HG03139 (cell line): Measurements from ENCODE around the gene ATG16L1.

Experiments
- ATAC-seq: cut with Tn5 transposase; IDR thresholded peaks from one replicate; pipeline ENCODE4 v1.9.1; 2021; ENCODE audit not compliant: unreplicated experiment

Gene ATG16L1

GRCh38 chr2:233226511-233227031 is 24.9 kb upstream of the ATG16L1 start:
- no peak for ATAC-seq

DNA sequence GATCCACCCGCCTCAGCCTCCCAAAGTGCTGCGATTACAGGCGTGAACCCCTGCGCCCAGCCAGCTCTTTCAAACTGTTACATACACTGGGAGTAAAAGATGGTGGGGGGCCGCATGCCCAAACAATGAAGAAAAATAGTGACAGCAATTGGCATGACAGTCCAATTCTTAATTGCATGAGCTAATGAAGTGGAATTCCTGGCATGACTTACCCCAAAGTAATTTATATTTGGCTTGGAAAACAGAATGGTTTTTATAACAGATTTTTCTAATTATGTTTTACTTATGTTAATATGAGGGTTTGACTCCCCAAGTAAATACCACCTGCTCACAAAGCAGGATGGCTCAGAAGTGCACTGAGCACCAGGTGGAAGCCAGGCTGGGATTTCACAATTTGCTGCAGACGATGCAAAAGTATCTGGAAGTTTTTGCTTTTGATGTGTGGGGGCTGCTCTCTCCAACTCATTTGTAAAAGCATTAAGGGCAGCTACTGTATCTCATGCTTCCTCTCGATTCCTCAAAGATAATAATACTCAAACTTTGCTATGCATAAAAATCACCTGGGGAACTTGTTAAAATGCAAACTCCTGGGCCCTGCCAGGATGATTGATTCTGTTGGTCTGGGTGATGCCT is 24.0 kb upstream of the ATG16L1 start:
- ATAC-seq, result no peak

GRCh38 chr2:233228376-233228775 is 23.1 kb upstream of the ATG16L1 start:
- no peak for ATAC-seq

- no peak for ATAC-seq
These were observed 17.7 kb upstream of the ATG16L1 start for GRCh38 chr2:233233618-233234230.

GRCh38 chr2:233234264-233234663 is 17.2 kb upstream of the ATG16L1 start:
- ATAC-seq, result no peak

- ATAC-seq, result no peak
These were observed 16.5 kb upstream of the ATG16L1 start for GRCh38 chr2:233234996-233235395.

DNA sequence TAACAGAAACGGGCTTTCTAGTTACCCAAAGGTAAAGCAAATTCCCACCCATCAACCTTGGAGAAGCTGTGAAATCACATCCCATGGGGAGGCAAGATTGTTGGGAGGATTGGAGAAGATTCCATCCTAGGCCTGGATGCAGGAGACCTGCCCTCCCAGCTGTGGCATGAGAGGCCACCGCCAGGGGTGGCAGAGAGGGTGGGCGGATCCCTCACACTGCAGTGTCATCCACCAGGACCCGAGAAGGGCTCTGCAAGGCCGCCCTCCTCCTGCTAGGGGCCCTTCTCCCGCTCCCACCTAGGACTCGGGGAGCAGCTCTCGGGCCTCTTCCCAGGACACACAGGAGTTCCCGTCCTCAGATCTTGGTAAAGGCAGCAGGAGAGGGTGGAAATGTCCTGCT is 15.5 kb upstream of the ATG16L1 start:
- ATAC-seq, result no peak

DNA sequence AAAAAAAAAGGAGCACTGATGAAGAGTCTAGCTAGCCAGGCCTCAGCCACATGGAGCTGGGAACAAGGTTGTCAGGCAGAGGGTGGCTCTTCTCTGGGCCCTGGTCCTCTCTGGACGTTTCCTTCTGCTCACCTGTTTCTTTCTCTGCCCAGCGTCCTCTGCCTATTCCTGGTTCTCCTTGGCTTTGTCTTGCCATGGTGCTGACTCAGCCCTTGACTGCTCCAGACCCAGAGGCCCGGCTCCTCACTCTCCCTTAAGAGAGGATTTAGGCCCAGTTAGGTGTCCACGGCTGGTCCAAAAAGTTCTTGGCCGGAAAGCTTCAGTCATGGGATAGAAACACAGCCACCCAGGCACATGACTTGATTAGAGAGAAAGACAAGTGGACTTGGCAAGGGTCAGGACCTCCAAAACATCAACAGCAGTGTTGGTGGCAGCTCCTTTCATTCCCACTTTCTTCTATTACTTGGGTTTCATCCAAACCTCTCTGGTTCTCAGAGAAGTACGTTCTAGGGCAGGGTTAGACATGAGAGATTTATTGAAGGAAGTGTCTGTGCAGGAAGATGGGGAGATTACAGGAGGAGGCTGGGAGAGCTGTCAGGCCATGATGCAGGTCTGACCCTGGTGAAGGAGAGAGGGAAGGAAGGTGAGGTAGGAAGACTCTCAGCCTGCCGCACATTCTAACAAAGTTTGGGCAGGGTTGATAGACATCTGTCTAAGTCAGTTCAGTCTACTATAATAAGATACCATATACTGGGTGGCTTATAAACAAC is 14.5 kb upstream of the ATG16L1 start:
- no peak for ATAC-seq

DNA sequence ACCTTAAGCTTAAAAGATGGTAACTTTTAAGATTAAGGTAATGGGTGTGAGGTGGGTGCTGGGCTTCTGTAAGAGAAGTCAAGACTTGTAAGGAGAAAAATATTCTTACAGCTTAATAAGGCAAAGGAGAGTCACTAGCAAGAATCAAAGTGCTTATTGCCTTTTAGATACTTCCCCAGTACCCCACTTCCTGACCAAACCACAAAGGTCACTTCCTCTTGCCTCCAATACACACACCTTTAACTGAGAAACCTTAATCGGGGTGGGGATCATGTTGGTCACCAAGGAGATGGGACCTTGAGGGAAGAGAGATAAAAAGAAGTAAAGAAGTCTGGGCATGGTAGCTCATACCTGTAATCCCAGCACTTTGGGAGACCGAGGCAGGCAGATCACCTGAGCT is 10.6 kb upstream of the ATG16L1 start:
- ATAC-seq, result peak; percentile 65

DNA sequence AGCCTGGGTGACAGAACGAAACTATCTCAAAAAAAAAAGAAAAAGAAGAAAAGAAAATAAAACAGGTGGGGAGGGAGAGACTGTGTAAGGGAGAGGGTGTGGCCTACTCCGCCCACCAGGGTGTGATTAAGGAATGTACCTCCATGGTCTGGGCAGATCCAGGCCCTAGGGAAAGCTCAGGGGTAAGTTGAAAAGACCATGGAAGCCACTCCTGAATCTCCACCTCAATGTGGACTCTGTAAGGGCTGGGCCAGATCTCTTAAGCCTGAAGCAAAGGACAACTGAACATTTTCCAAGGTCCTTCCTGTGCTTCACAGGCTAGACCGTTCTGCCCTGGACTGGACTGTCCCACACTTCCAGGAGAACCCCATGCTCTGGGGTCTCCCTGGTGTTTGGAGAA is 9.7 kb upstream of the ATG16L1 start:
- no peak for ATAC-seq

DNA sequence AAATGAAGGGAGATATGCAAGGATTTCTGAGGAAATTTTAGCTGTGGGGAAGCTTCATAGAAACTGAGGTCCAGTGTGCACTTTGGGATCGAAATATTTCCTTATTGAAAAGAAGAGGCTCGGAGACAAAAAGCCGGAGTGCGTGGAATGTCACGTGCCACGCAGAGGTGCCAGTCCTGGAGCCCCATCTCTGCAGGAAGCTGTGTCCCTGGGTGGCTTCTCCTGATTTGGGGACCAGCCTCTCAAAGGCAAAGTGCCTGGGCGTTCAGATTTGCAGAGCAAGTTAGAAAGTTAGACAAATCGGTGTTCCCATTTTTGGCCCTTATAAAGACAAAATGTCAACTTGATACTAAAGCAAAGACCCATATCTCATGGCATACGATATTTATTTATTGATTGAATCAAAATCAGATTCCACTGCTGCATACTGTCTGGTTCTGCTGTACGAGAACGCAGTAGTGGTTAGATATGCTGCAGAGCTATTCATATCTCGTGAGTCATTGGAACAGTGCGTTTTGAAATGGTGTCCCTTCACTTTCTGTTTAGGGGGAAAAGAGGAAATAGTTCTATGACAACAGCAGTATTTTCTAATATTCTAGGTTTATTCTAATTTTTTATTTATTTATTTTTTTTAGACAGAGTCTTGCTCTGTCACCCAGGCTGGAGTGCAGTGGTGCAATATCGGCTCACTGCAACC is 9.1 kb upstream of the ATG16L1 start:
- ATAC-seq, result no peak

DNA sequence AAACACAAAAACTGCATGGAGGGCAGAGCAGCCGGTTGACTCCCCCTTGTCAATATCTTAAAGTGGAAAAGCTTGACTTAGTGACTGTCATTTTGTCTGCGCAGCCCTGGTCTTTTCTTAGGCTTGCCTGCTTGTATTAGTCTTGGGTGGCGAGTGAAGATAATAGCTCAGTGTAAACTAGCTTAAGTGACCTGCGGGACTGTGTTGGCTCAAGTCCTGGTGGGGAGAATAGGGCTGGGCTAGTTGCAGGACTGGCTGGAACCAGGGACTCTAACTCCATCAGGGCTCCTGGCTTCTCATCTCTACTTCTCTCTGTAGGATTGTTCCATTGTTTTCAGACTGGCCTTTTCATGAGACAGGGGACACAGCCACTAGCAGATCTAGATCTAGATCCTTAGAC is 8.1 kb upstream of the ATG16L1 start:
- ATAC-seq, result no peak

DNA sequence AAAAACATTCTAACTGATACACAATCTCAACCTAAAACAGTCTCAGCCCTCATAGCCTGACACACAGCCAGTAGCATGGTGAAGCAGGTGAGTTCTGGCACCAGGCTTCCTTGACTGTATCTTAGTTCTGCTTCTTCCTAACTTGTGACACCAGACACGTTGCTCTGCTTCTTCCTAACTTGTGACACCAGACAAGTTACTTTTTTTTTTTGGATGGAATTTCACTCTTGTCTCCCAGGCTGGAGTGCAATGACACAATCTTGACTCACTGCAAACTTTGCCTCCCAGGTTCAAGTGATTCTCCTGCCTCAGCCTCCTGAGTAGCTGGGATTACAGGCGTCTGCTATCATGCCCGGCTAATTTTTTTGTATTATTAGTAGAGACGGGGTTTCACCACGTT is 6.7 kb upstream of the ATG16L1 start:
- no peak for ATAC-seq

DNA sequence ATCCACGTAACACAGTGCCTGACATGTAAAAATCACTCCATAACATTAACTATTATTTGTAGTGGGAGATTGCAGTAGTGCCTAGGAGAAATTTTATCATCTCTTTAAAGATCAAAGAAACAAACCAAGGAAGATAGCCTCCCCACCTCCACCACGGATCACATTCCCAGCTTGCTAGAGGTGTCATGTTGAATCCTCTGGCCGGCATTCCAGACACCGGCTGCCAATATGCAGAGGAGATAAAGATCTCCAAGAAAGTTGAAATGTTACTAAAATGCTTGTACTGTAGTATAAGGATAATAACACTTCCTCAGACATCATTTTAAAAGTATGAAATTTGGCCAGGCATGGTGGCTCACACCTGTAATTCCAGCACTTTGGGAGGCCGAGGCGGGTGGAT is 6.1 kb upstream of the ATG16L1 start:
- no peak for ATAC-seq

DNA sequence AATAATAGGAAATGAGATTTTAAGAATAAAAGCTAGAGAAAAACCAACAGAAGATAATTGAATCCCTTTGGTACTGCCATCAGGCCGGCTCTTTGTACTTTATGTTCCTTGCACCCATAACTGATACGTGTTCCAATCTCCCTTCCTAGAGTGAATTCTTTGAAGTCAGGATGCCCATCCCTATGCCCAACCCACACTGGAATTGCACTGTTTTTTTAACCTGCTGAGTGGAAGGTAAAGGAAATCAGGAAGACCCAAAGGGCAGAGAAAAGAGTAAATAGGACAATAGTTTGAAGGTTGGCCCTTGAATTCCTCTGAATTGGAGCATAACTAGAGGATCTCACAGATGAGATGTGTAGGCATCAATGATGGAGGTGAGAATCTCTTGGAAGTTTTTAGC is 4.4 kb upstream of the ATG16L1 start:
- ATAC-seq, result no peak

GRCh38 chr2:233247744-233248143 is 3.7 kb upstream of the ATG16L1 start:
- no peak for ATAC-seq

- ATAC-seq, result no peak
These were observed 2.5 kb upstream of the ATG16L1 start for GRCh38 chr2:233248999-233249398.

GRCh38 chr2:233250568-233250967 is 905 bp upstream of the ATG16L1 start:
- ATAC-seq, result no peak

- peak; percentile 20 for ATAC-seq
These were observed 528 bp upstream of the ATG16L1 start for GRCh38 chr2:233250985-233251305.

DNA sequence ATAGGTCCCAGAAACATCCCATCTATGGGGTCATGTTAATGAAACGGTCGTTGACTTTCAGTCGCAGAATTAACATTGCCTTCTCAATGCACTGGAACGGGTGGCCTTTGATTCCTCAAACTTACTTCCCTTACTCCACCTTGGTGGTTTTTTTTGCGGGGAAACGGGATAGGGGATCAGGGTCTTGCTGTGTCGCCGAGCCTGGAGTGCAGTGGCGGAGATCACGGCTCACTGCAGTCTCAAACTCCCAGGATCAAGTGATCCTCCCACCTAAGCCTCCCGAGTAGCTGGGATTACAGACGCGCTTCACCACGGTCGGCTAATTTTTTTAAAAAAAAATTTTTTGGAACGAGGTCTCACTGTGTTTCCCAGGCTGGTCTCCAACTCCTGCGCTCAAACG is 754 bp downstream of the ATG16L1 start:
- ATAC-seq, result no peak

- no peak for ATAC-seq
These were observed 3.7 kb downstream of the ATG16L1 start for GRCh38 chr2:233255151-233255550.

DNA sequence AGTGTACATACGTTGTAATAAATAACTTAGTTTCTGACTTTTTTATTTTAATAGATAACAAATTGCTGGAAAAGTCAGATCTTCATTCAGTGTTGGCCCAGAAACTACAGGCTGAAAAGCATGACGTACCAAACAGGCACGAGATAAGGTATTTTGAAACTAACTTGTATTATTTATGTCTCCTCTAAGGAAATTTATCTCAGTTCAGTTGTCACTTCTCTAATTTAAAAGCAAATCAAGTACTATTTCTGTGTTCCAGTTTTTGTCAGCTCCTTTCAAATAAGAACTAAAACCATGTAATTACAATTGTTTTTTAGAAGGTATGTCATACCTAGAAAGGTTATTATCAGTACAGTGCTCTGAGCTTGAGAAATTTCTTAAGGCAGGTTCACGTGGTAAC is 4.6 kb downstream of the ATG16L1 start:
- ATAC-seq, result no peak
